HG03095 (cell line): Measurements from ENCODE around the gene ETFBKMT.
"Not testable (repeated sequence)": the region's sequence is repeated elsewhere in the genome, so short reads cannot be mapped to it uniquely, and the experiment has no call there.

Experiments
- ATAC-seq: cut with Tn5 transposase; IDR thresholded peaks from one replicate; pipeline ENCODE4 v1.9.1; 2021; ENCODE audit warnings: moderate library complexity; ENCODE audit not compliant: unreplicated experiment

ETFBKMT gene

GRCh38 chr12:31716998-31717397 is 57.5 kb downstream of the ETFBKMT start:
- not testable (repeated sequence) for ATAC-seq

DNA sequence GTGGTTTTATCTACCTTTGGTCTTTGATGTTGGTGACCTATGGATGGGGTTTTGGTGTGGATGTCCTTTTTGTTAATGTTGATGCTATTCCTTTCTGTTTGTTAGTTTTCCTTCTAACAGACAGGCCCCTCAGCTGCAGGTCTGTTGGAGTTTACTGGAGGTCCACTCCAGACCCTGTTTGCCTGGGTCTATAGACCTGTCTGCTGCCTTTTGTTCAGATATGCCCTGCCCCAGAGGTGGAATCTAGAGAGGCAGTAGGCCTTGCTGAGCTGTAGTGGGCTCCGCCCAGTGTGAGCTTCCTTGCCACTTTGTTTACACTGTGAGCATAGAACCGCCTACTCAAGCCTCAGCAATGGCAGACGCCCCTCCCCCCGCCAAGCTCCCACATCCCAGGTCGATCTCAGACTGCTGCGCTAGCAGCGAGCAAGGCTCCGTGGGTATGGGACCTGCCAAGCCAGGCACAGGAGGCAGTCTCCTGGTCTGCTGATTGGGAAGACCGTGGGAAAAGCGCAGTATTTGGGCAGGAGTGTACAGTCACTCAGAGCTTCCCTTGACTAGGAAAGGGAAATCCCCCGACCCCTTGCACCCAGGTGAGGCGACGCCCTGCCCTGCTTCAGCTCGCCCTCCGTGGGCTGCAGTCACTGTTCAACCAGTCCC is 59.2 kb downstream of the ETFBKMT start:
- not testable (repeated sequence) for ATAC-seq

DNA sequence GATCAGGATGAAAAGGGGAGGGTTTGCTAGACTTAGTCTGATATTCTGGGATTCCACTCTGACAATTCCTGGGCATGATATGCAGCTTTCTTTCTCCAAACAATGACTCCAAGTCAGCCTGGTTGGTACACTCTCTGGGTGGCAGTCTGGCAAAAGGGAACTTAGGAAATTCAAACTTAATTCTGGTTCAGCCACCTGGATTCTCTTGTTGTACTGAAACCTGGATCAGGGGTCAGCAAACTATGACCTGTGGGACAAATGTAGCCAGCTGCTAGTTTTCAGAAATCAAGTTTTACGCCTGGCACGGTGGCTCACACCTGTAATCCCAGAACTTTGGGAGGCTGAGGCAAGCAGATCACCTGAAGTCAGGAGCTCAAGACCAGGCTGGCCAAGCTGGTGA is 63.1 kb downstream of the ETFBKMT start:
- no peak for ATAC-seq
